ENCODE results near the gene HYAL4. TPM values are rescaled to one million over a fixed set of nuclear protein-coding genes. Genes with fewer than 3 reads are reported as not detected.

The HYAL4 gene
- total and polyA plus RNA-seq, 2 donors (not counting 3 experiments of a cell fraction or from before 2014, with no cell fraction given), result not detected

DNA sequence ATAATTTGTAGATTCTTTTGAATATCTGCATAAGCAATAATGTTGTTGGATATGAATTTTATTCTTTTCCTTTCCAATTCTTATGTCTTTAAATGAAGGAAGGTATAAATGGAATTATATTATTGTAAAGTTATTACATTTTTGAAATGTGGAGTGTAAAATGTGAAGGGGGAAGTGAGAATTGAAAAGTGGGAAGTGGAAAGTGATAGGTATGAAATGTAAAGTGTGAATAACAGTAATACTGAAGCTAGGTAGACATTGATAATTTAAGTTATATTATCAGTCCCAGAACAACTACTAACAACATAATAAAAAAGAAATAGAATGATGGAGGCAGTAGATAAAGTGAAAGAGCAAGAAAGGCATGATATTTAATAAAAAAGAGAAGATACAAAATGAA lies 39.7 kb upstream of the HYAL4 start:
- Histone ChIP-seq H3K36me3 (ENCODE audit: control insufficient read depth in 2 of 2, extremely low read depth in 1 of 2, insufficient read depth in 2 of 2, low read length in 2 of 2) (no peaks in the 10 kb centered on the region), H2AFZ (ENCODE audit: low read depth, low read length) (no peak overlapping the region), H3K9ac (replicated peaks; ENCODE audit: extremely low read depth, insufficient read depth, low read length) (no peak overlapping the region), H3K27ac (ENCODE audit: insufficient read depth, low read depth, low read length) (no peak overlapping the region), H3K4me2 (ENCODE audit: insufficient read depth, low read length) (no peak overlapping the region), H3K27me3 (ENCODE audit: control insufficient read depth in 2 of 2, insufficient read depth in 2 of 2, low read length in 2 of 2) (no peaks in the 10 kb centered on the region), H3K4me3 (replicated peaks in 1 of 3; ENCODE audit: insufficient read depth in 1 of 3, low read depth in 1 of 3, low read length in 3 of 3) (no peak overlapping the region), H3K9me3 (replicated peaks; ENCODE audit: control insufficient read depth, insufficient read depth, low read length) (no peaks in the 10 kb centered on the region), H3K79me2 (ENCODE audit: control insufficient read depth, insufficient read depth, low read length) (no peaks in the 10 kb centered on the region), H4K20me1 (replicated peaks; ENCODE audit: control insufficient read depth, extremely low read depth, insufficient read depth, low read length) (no peaks in the 10 kb centered on the region), H3K9me1 (replicated peaks; ENCODE audit: control insufficient read depth, extremely low read depth, insufficient read depth, low read length) (no peaks in the 10 kb centered on the region), H3K4me1 (ENCODE audit: control insufficient read depth, extremely low read depth, insufficient read depth, low read length) (no peaks in the 10 kb centered on the region)
- DNase-seq (ENCODE audit: low read depth, low spot score) (no peak), FAIRE-seq (no peak)
- CTCF ChIA-PET, result no interaction called here
- intact Hi-C loops (cut with micrococcal nuclease), result no loop called here
- dilution Hi-C loops (cut with MboI; ENCODE audit: extremely low pct_ligation_motif_present, low sequenced_read_pairs), result no loop called here
- no peak for TF ChIP-seq POLR2AphosphoS5 (IDR thresholded peaks at IDR 0.05; ENCODE audit: insufficient read depth, low read depth, low read length)
- TF ChIP-seq, protein P1, sequence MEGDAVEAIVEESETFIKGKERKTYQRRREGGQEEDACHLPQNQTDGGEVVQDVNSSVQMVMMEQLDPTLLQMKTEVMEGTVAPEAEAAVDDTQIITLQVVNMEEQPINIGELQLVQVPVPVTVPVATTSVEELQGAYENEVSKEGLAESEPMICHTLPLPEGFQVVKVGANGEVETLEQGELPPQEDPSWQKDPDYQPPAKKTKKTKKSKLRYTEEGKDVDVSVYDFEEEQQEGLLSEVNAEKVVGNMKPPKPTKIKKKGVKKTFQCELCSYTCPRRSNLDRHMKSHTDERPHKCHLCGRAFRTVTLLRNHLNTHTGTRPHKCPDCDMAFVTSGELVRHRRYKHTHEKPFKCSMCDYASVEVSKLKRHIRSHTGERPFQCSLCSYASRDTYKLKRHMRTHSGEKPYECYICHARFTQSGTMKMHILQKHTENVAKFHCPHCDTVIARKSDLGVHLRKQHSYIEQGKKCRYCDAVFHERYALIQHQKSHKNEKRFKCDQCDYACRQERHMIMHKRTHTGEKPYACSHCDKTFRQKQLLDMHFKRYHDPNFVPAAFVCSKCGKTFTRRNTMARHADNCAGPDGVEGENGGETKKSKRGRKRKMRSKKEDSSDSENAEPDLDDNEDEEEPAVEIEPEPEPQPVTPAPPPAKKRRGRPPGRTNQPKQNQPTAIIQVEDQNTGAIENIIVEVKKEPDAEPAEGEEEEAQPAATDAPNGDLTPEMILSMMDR (IDR thresholded peaks at IDR 0.05; ENCODE audit: extremely low read depth in 1 of 2, insufficient read depth in 1 of 2, low read depth in 1 of 2, low read length in 2 of 2), result no peak
- no peak for TF ChIP-seq JUN (IDR thresholded peaks at IDR 0.05; ENCODE audit: borderline replicate concordance, insufficient read depth, insufficient read length, low read depth)
- TF ChIP-seq, protein P2, sequence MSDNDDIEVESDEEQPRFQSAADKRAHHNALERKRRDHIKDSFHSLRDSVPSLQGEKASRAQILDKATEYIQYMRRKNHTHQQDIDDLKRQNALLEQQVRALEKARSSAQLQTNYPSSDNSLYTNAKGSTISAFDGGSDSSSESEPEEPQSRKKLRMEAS (IDR thresholded peaks at IDR 0.05; ENCODE audit: insufficient read depth, insufficient read length), result no peak
- TF ChIP-seq MYC (IDR thresholded peaks at IDR 0.05; ENCODE audit: low read depth, low read length), result no peak
- TF ChIP-seq GATA2 (IDR thresholded peaks at IDR 0.05; ENCODE audit: insufficient read depth, insufficient read length, low read depth, low read length), result no peak
- TF ChIP-seq FOS (IDR thresholded peaks at IDR 0.05; ENCODE audit: borderline replicate concordance, insufficient read depth, low read length), result no peak
- no peak for TF ChIP-seq EZH2 (IDR thresholded peaks at IDR 0.05; ENCODE audit: borderline replicate concordance, low read depth, low read length, severe bottlenecking)
- TF ChIP-seq POLR2A (IDR thresholded peaks at IDR 0.05; ENCODE audit: low read depth, low read length), result no peak
- POLR2A ChIA-PET, result no interaction called here
- BruUV-seq (replicated peaks), result no TSS peak

Measured in endothelial cell of umbilical vein (primary cell).